ENCODE measurements around the gene MED10. TPM values are rescaled to one million over a fixed set of nuclear protein-coding genes. Genes with fewer than 3 reads are reported as not detected.

MED10 gene
- total RNA-seq, 2 donors from 2014 or later, result 28.5 to 36.5 TPM

DNA sequence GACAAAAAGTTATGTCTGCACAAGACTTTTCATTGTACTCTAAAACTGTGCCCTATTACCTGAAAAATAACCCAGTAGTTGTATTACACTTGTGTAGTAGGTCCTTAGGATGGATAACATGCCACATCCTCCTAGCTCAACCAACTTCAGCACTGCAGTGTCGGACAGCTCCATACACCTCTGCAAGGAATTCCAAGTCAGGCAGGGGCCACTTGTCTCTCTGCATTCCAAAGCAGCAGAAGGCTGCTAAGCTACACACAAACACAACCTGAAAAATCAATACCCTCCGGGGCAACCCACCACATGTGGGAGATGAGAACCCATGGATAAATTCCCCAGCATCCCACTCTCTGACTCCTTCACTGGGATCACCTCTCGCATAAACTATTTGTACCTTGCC is 50.2 kb downstream of the MED10 start:
- no peak for DNase-seq (ENCODE audit: low spot score)
- intact Hi-C loops (cut with DNase I), result no loop called here

DNA sequence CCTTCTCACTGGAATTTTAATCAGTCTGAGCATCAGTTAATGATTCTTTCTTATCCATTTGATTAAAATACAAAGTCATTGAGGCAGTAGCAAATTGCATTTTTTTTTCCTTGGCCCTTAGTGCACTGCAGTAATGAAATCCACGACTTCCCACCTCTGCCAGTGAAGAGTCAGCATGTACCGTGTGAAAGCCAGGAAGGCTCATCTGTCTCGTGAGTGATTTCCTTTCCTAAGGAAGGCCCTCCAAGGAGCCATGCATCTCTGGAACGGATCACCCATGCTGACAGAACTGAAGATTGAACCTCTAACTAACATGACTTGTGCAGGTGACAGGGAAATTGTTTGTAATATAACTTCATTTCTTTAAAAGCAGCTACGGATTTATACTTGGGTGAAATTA is 51.6 kb downstream of the MED10 start:
- no peak for DNase-seq (ENCODE audit: low spot score)
- intact Hi-C loops (cut with DNase I), result no loop called here

DNA sequence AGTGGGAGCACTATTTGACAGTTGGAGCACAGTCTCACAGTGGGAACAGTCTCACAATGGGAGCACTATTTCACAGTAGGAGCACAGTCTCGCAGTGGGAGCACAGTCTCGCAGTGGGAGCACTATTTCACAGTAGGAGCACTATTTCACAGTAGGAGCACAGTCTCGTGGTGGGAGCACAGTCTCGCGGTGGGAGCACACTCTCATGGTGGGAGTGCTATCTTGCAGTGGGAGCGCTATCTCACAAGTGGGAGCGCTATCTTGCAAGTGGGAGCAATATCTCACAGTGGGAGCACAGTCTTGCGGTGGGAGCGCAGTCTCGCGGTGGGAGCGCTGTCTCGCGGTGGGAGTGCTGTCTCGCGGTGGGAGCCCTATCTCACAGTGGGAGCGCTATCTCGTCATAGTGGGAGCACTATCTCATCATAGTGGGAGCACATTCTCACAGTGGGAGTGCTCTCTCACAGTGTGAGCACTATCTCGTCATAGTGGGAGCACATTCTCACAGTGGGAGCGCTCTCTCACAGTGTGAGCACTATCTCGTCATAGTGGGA is 56.1 kb downstream of the MED10 start:
- no peak for DNase-seq (ENCODE audit: low spot score)
- intact Hi-C loops (cut with DNase I), result no loop called here

Other genes with a start within 250 kb of the MED10 start
- gene UBE2QL1, start 70.3 kb upstream of the MED10 start, total RNA-seq, result 1 to 10 TPM; 3.3 to 5.8 TPM